Iris pigment epithelial cell (primary cell): Measurements from ENCODE around the gene LAD1.
A peak's percentile ranks its signal among the peaks of the same experiment; 100 is the strongest.

ENCODE experiments used
- DNase-seq: peaks from one replicate; pipeline ENCODE4 v3.0.0-alpha.2; 2011; ENCODE audit warnings: low read depth

Gene LAD1

GRCh38 chr1:201347498-201348210 is 51.5 kb downstream of the LAD1 start:
- no peak for DNase-seq

- DNase-seq: no peak
Measured at GRCh38 chr1:201346987-201347386, 52.1 kb downstream of the LAD1 start.

- peak; percentile 56 for DNase-seq
Measured at GRCh38 chr1:201346337-201346939, 52.7 kb downstream of the LAD1 start.

GRCh38 chr1:201345081-201345355 is 54.1 kb downstream of the LAD1 start:
- no peak for DNase-seq

GRCh38 chr1:201344206-201345080 is 54.7 kb downstream of the LAD1 start:
- DNase-seq: no peak

GRCh38 chr1:201341377-201341776 is 57.7 kb downstream of the LAD1 start:
- DNase-seq: no peak

GRCh38 chr1:201336711-201337450 is 62.2 kb downstream of the LAD1 start:
- no peak for DNase-seq

GRCh38 chr1:201335901-201336300 is 63.2 kb downstream of the LAD1 start:
- no peak for DNase-seq

GRCh38 chr1:201335174-201335870 is 63.8 kb downstream of the LAD1 start:
- DNase-seq: no peak

GRCh38 chr1:201334325-201335173 is 64.6 kb downstream of the LAD1 start:
- no peak for DNase-seq

GRCh38 chr1:201332616-201333335 is 66.3 kb downstream of the LAD1 start:
- no peak for DNase-seq

GRCh38 chr1:201332021-201332420 is 67.1 kb downstream of the LAD1 start:
- no peak for DNase-seq

GRCh38 chr1:201331166-201331565 is 68.0 kb downstream of the LAD1 start:
- DNase-seq: no peak
